GM19238 (cell line): Measurements from ENCODE around the gene ROCK2.

Experiments used
- DNase-seq: peaks from one replicate; pipeline ENCODE4 v3.0.0; 2011; ENCODE audit warnings: low spot score; ENCODE audit not compliant: insufficient read length

The ROCK2 gene

GRCh38 chr2:11310212-11310611, 34.2 kb downstream of the ROCK2 start:
- no peak for DNase-seq

GRCh38 chr2:11309706-11310105, 34.7 kb downstream of the ROCK2 start:
- no peak for DNase-seq

GRCh38 chr2:11307764-11308415, 36.5 kb downstream of the ROCK2 start:
- no peak for DNase-seq

- no peak for DNase-seq
Observed at GRCh38 chr2:11305958-11306357, 38.5 kb downstream of the ROCK2 start.

- DNase-seq = no peak
Observed at GRCh38 chr2:11305338-11305737, 39.1 kb downstream of the ROCK2 start.

GRCh38 chr2:11304476-11304875, 40.0 kb downstream of the ROCK2 start:
- DNase-seq = no peak

- no peak for DNase-seq
Observed at GRCh38 chr2:11303290-11304013, 41.0 kb downstream of the ROCK2 start.

GRCh38 chr2:11299439-11299838, 45.0 kb downstream of the ROCK2 start:
- no peak for DNase-seq

GRCh38 chr2:11298592-11298991, 45.8 kb downstream of the ROCK2 start:
- DNase-seq = no peak

- no peak for DNase-seq
Observed at GRCh38 chr2:11296401-11296800, 48.0 kb downstream of the ROCK2 start.

- no peak for DNase-seq
Observed at GRCh38 chr2:11292464-11293255, 51.8 kb downstream of the ROCK2 start.

GRCh38 chr2:11290713-11291112, 53.7 kb downstream of the ROCK2 start:
- no peak for DNase-seq

GRCh38 chr2:11290211-11290610, 54.2 kb downstream of the ROCK2 start:
- DNase-seq = no peak

- DNase-seq = no peak
Observed at GRCh38 chr2:11288431-11288830, 56.0 kb downstream of the ROCK2 start.

- DNase-seq = no peak
Observed at GRCh38 chr2:11286749-11287148, 57.7 kb downstream of the ROCK2 start.

GRCh38 chr2:11286323-11286722, 58.1 kb downstream of the ROCK2 start:
- DNase-seq = no peak

GRCh38 chr2:11285499-11285898, 58.9 kb downstream of the ROCK2 start:
- no peak for DNase-seq

- no peak for DNase-seq
Observed at GRCh38 chr2:11281186-11281585, 63.2 kb downstream of the ROCK2 start.

GRCh38 chr2:11280713-11281112, 63.7 kb downstream of the ROCK2 start:
- no peak for DNase-seq

- DNase-seq = no peak
Observed at GRCh38 chr2:11279398-11279797, 65.0 kb downstream of the ROCK2 start.

- no peak for DNase-seq
Observed at GRCh38 chr2:11278219-11278618, 66.2 kb downstream of the ROCK2 start.

- DNase-seq = no peak
Observed at GRCh38 chr2:11275910-11276309, 68.5 kb downstream of the ROCK2 start.
